Measurements from ENCODE around the gene EPS15. TPM values are rescaled to one million over a fixed set of nuclear protein-coding genes. Genes with fewer than 3 reads are reported as not detected.

EPS15 gene
- total and polyA plus RNA-seq, 12 donors: 12.4 to 81.4 (median 63.0) TPM

DNA sequence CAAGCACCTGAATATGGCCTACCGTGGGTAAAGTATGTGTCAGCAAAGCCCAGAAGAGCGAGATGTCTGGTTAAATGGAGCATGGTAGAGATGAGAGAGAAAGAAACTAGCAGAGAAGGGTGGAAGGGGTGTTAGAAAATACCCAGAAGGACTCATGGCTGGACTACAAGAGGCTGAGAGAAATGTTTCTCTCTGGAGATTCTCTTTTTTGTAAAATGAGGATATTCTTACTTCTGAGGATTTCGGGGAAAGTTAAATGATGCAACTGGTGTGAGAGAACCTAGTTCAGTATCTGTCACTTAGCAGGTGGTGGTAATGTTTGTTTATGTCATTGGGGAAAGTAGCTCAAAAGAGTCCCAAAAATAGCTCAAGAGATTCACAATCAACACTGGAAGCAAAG, 7.2 kb upstream of the EPS15 start:
- DNase-seq: no peak
- H3K27me3 ChIP-seq: no peaks in the 10 kb centered on the region
- H3K36me3 ChIP-seq: no peaks in the 10 kb centered on the region
- TF ChIP-seq, protein P1, sequence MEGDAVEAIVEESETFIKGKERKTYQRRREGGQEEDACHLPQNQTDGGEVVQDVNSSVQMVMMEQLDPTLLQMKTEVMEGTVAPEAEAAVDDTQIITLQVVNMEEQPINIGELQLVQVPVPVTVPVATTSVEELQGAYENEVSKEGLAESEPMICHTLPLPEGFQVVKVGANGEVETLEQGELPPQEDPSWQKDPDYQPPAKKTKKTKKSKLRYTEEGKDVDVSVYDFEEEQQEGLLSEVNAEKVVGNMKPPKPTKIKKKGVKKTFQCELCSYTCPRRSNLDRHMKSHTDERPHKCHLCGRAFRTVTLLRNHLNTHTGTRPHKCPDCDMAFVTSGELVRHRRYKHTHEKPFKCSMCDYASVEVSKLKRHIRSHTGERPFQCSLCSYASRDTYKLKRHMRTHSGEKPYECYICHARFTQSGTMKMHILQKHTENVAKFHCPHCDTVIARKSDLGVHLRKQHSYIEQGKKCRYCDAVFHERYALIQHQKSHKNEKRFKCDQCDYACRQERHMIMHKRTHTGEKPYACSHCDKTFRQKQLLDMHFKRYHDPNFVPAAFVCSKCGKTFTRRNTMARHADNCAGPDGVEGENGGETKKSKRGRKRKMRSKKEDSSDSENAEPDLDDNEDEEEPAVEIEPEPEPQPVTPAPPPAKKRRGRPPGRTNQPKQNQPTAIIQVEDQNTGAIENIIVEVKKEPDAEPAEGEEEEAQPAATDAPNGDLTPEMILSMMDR (IDR thresholded peaks at IDR 0.05): no peak
- no peak for ATAC-seq
- H3K4me3 ChIP-seq: no peak overlapping the region
- no peaks in the 10 kb centered on the region for H3K9me3 ChIP-seq
- H3K27ac ChIP-seq: no peak overlapping the region
- 92 to 98% methylated on average over 3 of the region's 3 CpGs for WGBS, 2 donors
- H3K4me1 ChIP-seq: peaks cover 0 to 3% (median 0%) of the 10 kb centered on the region in 9 donors
- intact Hi-C loops (cut with DNase I): loop anchor here in 1 of 10 donors (10.0 kb wide), 1 partner anchor 101 kb away; no protein-coding TSS in a partner anchor

DNA sequence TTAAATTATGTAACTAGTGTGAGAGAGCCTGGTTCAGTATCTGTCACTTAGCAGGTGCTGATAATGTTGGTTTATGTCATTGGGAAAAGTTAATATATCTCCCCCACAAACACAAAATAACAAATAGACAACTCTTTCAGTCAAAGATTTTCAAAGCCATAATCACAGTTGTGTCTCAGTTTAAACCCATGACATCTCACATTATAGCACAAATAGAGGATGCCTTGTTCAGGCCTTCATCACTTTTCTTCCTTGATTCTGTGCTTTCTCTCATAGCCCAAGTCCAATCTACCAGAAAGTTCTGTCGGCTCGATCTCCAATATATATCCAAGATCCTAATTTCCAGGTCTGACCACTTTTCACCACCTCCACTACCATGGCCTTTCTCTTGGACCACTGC, 6.2 kb upstream of the EPS15 start:
- no peak overlapping the region for H3K27ac ChIP-seq
- TF ChIP-seq, protein P1 (IDR thresholded peaks at IDR 0.05): no peak
- ATAC-seq (no peak), DNase-seq (no peak)
- intact Hi-C loops (cut with DNase I): loop anchor here in 1 of 10 donors (10.0 kb wide), 1 partner anchor 100 kb away; no protein-coding TSS in a partner anchor
- peaks cover 0 to 12% (median 0%) of the 10 kb centered on the region in 9 donors for H3K4me1 ChIP-seq
- no peaks in the 10 kb centered on the region for H3K9me3 ChIP-seq
- no peak overlapping the region for H3K4me3 ChIP-seq
- no peaks in the 10 kb centered on the region for H3K27me3 ChIP-seq
- no peaks in the 10 kb centered on the region for H3K36me3 ChIP-seq
- 92 to 95% methylated on average over 2 of the region's 2 CpGs for WGBS, 2 donors

DNA sequence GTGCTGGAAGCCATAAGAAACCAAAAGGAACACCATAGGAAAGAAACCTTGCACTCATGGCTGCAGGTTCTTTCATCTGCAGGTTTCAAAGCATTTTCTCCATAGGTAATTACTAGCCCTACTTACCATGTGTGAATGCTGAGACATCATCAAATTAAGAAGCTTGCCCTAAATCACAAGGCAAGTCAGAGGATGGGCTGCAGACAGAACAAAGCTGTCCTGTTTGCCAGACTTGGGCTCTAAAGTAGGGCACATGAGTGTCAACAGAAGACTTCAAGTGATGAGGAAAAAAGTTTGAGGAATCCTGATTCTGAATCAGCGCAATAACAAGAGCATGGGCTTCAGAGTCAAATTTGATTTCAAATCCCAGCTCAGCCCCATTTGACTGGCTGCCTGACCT, 5.8 kb upstream of the EPS15 start:
- Histone ChIP-seq H3K9me3 (no peaks in the 10 kb centered on the region), H3K27ac (no peak overlapping the region), H3K4me3 (no peak overlapping the region), H3K36me3 (no peaks in the 10 kb centered on the region), H3K27me3 (no peaks in the 10 kb centered on the region), H3K4me1 (peaks cover 0 to 17% (median 0%) of the 10 kb centered on the region in 9 donors)
- TF ChIP-seq, protein P1 (IDR thresholded peaks at IDR 0.05): no peak
- DNase-seq (no peak), ATAC-seq (no peak)
- WGBS, 2 donors: 98 to 100% methylated on average over 1 of the region's 1 CpG
- intact Hi-C loops (cut with DNase I): loop anchor here in 1 of 10 donors (10.0 kb wide), 1 partner anchor 100 kb away; no protein-coding TSS in a partner anchor

DNA sequence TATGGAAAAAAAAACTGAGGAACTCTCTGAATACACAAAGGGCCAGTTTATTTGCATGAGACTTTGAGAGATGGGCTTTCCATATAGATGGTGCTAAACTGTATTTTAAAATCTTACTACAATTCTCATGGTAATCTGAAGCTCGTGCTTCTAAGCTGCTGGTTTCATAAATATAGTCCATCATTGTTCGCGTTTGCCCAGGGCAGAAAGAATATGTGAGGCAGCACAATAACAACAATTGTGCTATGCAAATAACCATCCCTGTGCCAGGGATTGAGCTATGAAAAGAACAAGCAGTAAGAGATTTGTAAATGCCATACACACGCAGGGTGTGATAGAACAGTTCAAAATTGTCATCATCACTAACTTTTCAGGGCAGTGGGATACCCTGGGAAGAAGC, 4.9 kb upstream of the EPS15 start:
- H3K4me1 ChIP-seq: peaks cover 0 to 22% (median 0%) of the 10 kb centered on the region in 9 donors
- TF ChIP-seq, protein P1 (IDR thresholded peaks at IDR 0.05): no peak
- DNase-seq: no peak
- no peak overlapping the region for H3K4me3 ChIP-seq
- no peak overlapping the region for H3K27ac ChIP-seq
- H3K9me3 ChIP-seq: no peaks in the 10 kb centered on the region
- intact Hi-C loops (cut with DNase I): loop anchor here in 1 of 10 donors (10.0 kb wide), 1 partner anchor 99 kb away; no protein-coding TSS in a partner anchor
- H3K27me3 ChIP-seq: no peaks in the 10 kb centered on the region
- no peaks in the 10 kb centered on the region for H3K36me3 ChIP-seq
- ATAC-seq: no peak
- WGBS, 2 donors: 82 to 93% methylated on average over 4 of the region's 4 CpGs

All from heart right ventricle (tissue), 16 donors.